H1 (cell line): ENCODE results near the gene MISFA. TPM values are rescaled to one million over a fixed set of nuclear protein-coding genes. Genes with fewer than 3 reads are reported as not detected.

Experiments
- CTCF ChIA-PET: fragments of 300-600 bp; sonication (Branson Sonifier 250); formaldehyde crosslinking; loops from one replicate; lab custom pipeline; 2021; ENCODE audit not compliant: partially characterized antibody; lab: Charles Lee
- POLR2A ChIA-PET: fragments of 300-600 bp; sonication (Branson Sonifier 250); formaldehyde crosslinking; loops from one replicate; lab custom pipeline; 2021; ENCODE audit warnings: inconsistent platforms; ENCODE audit not compliant: partially characterized antibody; lab: Charles Lee
- DNase-seq, 2 experiments: peaks; one replicate each; pipeline versions ENCODE4 v3.0.0 to v3.0.0-alpha.2; 2010 to 2022; ENCODE audit warnings: low spot score in 2 of 2, low read depth in 1 of 2, mixed read lengths in 1 of 2
- FAIRE-seq: peaks from 2 replicates; lab custom pipeline; 2011; peaks lifted over from hg19 to GRCh38; lab: Jason Lieb, UNC
- H2AFZ ChIP-seq: 2 replicates; pipeline ENCODE4 v1.8.1; 2012; ENCODE audit warnings: low read length, inconsistent platforms
- H2AK5ac ChIP-seq: 2 replicates; pipeline ENCODE4 v1.6.1; 2013; ENCODE audit warnings: low read depth, low read length
- H2BK120ac ChIP-seq: replicated peaks from 2 replicates; pipeline ENCODE3; 2013; ENCODE audit warnings: low read depth, low read length, inconsistent platforms
- H2BK12ac ChIP-seq: 2 replicates; pipeline ENCODE4 v1.6.1; 2013; ENCODE audit warnings: low read depth, low read length
- H2BK15ac ChIP-seq: 2 replicates; pipeline ENCODE4 v1.6.1; 2013; ENCODE audit warnings: low read length
- H2BK20ac ChIP-seq: 2 replicates; pipeline ENCODE4 v1.6.1; 2013; ENCODE audit warnings: low read length
- H2BK5ac ChIP-seq: 2 replicates; pipeline ENCODE4 v1.6.1; 2013; ENCODE audit warnings: low read depth, low read length
- H3K14ac ChIP-seq: 2 replicates; pipeline ENCODE4 v1.6.1; 2013; ENCODE audit warnings: inconsistent platforms; ENCODE audit not compliant: insufficient read length
- H3K18ac ChIP-seq: 2 replicates; pipeline ENCODE4 v1.6.1; 2013; ENCODE audit warnings: low read length; ENCODE audit errors: extremely low read depth
- H3K23ac ChIP-seq: 2 replicates; pipeline ENCODE4 v1.6.1; 2013; ENCODE audit warnings: inconsistent platforms; ENCODE audit not compliant: insufficient read length
- H3K23me2 ChIP-seq: 2 replicates; pipeline ENCODE4 v1.6.1; 2013; ENCODE audit warnings: low read depth, low read length
- H3K27ac ChIP-seq: 2 replicates; pipeline ENCODE4 v1.6.1; 2011; ENCODE audit warnings: low read depth, low read length, inconsistent platforms
- H3K27me3 ChIP-seq, 4 experiments: replicated peaks in 1 of 4; 1 replicate in 1 of 4; 2 replicates in 3 of 4; pipeline versions ENCODE4 v1.6.1 to v1.8.1; 2011 to 2013; ENCODE audit warnings: low read length in 3 of 4, mild to moderate bottlenecking in 3 of 4, inconsistent platforms in 2 of 4, mixed read lengths in 2 of 4, moderate library complexity in 1 of 4; ENCODE audit not compliant: control insufficient read depth in 3 of 4, insufficient read depth in 3 of 4; ENCODE audit errors: extremely low read depth in 1 of 4
- H3K36me3 ChIP-seq, 4 experiments: 2 replicates each; pipeline versions ENCODE4 v1.6.1 to v1.8.1; 2011 to 2013; ENCODE audit warnings: mild to moderate bottlenecking in 4 of 4, low read length in 3 of 4, moderate library complexity in 2 of 4, control low read depth in 1 of 4, inconsistent platforms in 1 of 4; ENCODE audit not compliant: insufficient read depth in 4 of 4, control insufficient read depth in 2 of 4
- H3K4ac ChIP-seq: replicated peaks from 2 replicates; pipeline ENCODE3; 2013; ENCODE audit warnings: low read length, low read depth, mixed read lengths, inconsistent platforms; ENCODE audit not compliant: insufficient read length
- H3K4me1 ChIP-seq, 4 experiments: replicated peaks in 1 of 4; 1 replicate in 1 of 4; 2 replicates in 3 of 4; pipeline versions ENCODE4 v1.6.1 to v1.8.1; 2011 to 2013; ENCODE audit warnings: low read length in 3 of 4, inconsistent platforms in 2 of 4, mixed read lengths in 1 of 4; ENCODE audit not compliant: insufficient read depth in 4 of 4, control insufficient read depth in 3 of 4
- H3K4me2 ChIP-seq, 2 experiments: 2 replicates each; pipeline versions ENCODE4 v1.6.1 to v1.8.1; 2011 to 2013; ENCODE audit warnings: low read depth in 2 of 2, low read length in 2 of 2, control low read depth in 1 of 2, inconsistent platforms in 1 of 2, mild to moderate bottlenecking in 1 of 2; ENCODE audit not compliant: insufficient read depth in 1 of 2
- H3K4me3 ChIP-seq, 4 experiments: fragments of 200-600, 300-600 bp in 1 of 4; sonication (generic), shearing (Covaris generic), sonication (Bioruptor Twin) in 1 of 4; 2 replicates each; pipeline versions ENCODE4 v1.5.1 to v1.8.1; 2011 to 2016; ENCODE audit warnings: low read length in 4 of 4, low read depth in 3 of 4, control low read depth in 2 of 4, inconsistent platforms in 2 of 4, mild to moderate bottlenecking in 2 of 4, mixed read lengths in 1 of 4, moderate library complexity in 1 of 4; ENCODE audit not compliant: insufficient read depth in 2 of 4; ENCODE audit errors: extremely low read depth in 1 of 4
- H3K56ac ChIP-seq: replicated peaks from 2 replicates; pipeline ENCODE3; 2013; ENCODE audit warnings: low read depth, mild to moderate bottlenecking, mixed read lengths, low read length, inconsistent platforms; ENCODE audit not compliant: insufficient read length
- H3K79me1 ChIP-seq: 2 replicates; pipeline ENCODE4 v1.6.1; 2013; ENCODE audit warnings: low read depth, low read length, control low read depth
- H3K79me2 ChIP-seq, 2 experiments: 2 replicates each; pipeline versions ENCODE4 v1.6.1 to v1.8.1; 2012 to 2013; ENCODE audit warnings: low read length in 2 of 2, mild to moderate bottlenecking in 2 of 2, inconsistent platforms in 1 of 2; ENCODE audit not compliant: insufficient read depth in 2 of 2, control insufficient read depth in 1 of 2
- H3K9ac ChIP-seq, 4 experiments: replicated peaks in 1 of 4; 1 replicate in 1 of 4; 2 replicates in 3 of 4; pipeline versions ENCODE4 v1.6.1 to v1.8.1; 2011 to 2013; ENCODE audit warnings: low read depth in 3 of 4, low read length in 3 of 4, control low read depth in 2 of 4, mild to moderate bottlenecking in 2 of 4, moderate library complexity in 2 of 4, inconsistent platforms in 1 of 4; ENCODE audit errors: extremely low read depth in 1 of 4
- H3K9me3 ChIP-seq, 2 experiments: 2 replicates each; pipeline versions ENCODE4 v1.6.1 to v1.8.1; 2012 to 2013; ENCODE audit warnings: mild to moderate bottlenecking in 2 of 2, moderate library complexity in 2 of 2, control low read depth in 1 of 2, inconsistent platforms in 1 of 2, low read depth in 1 of 2, low read length in 1 of 2, mixed read lengths in 1 of 2; ENCODE audit not compliant: insufficient read depth in 2 of 2
- H4K20me1 ChIP-seq, 2 experiments: replicated peaks in 1 of 2; 2 replicates each; pipeline versions ENCODE3 to v1.8.1; 2011 to 2013; ENCODE audit warnings: inconsistent platforms in 2 of 2, low read length in 2 of 2, mild to moderate bottlenecking in 1 of 2; ENCODE audit not compliant: insufficient read depth in 2 of 2, control insufficient read depth in 1 of 2
- H4K5ac ChIP-seq: 2 replicates; pipeline ENCODE4 v1.6.1; 2013; ENCODE audit warnings: low read length, low read depth, mixed read lengths, inconsistent platforms; ENCODE audit not compliant: insufficient read length
- H4K8ac ChIP-seq: 2 replicates; pipeline ENCODE4 v1.8.0; 2013; ENCODE audit warnings: mild to moderate bottlenecking, moderate library complexity, low read length, inconsistent platforms; ENCODE audit not compliant: insufficient read depth; ENCODE audit errors: extremely low read depth
- H4K91ac ChIP-seq: replicated peaks from 2 replicates; pipeline ENCODE3; 2013; ENCODE audit warnings: low read length, mixed read lengths, inconsistent platforms; ENCODE audit not compliant: insufficient read length
- BACH1 ChIP-seq: IDR thresholded peaks from 2 replicates; pipeline ENCODE4 v1.6.1; 2012; ENCODE audit warnings: low read length, improper control_type of control experiment
- GTF2F1 ChIP-seq: IDR thresholded peaks from 2 replicates; pipeline ENCODE4 v1.6.1; 2012; ENCODE audit warnings: low read depth, low read length, improper control_type of control experiment, borderline replicate concordance
- POLR2A ChIP-seq, 2 experiments: IDR thresholded peaks; 1 replicate in 1 of 2; 2 replicates in 1 of 2; pipeline ENCODE4 v1.6.1; 2011; ENCODE audit warnings: low read depth in 2 of 2, low read length in 2 of 2, mild to moderate bottlenecking in 2 of 2; ENCODE audit errors: control extremely low read depth in 1 of 2
- WGBS, 2 experiments: shearing (Covaris generic) in 1 of 2; methylation state at CpG; one replicate each; pipeline versions ENCODE4 v1.1.6 to v1.1.7; 2013 to 2015; ENCODE audit warnings: low lambda C conversion rate in 2 of 2, mixed read lengths in 2 of 2, inconsistent platforms in 1 of 2, low coverage in 1 of 2, missing lambda C conversion rate in 1 of 2; ENCODE audit not compliant: insufficient replicate concordance in 2 of 2, insufficient coverage in 1 of 2, insufficient read length in 1 of 2; ENCODE audit errors: extremely low coverage in 1 of 2, missing lambda C conversion rate in 1 of 2; 5-methylcytosine and 5-hydroxymethylcytosine counted together
- polyA plus RNA-seq, 7 experiments: library from polyadenylated mRNA; depleted of rRNA in 3 of 7; stranded (reverse) in 5 of 7; unstranded in 2 of 7; fragments of >200 nt in 5 of 7; fragments of 200-250 nt in 2 of 7; gene quantifications; 1 replicate in 5 of 7; 2 replicates in 1 of 7; 4 replicates in 1 of 7; pipeline versions ENCODE4 v1.2.1 to v1.2.3, GENCODE V29; 2011 to 2013; ENCODE audit warnings: missing spikeins in 2 of 7, mixed read lengths in 2 of 7
- total RNA-seq: library from RNA; stranded (reverse); fragmentation: NEBNext Ultra II Directional; extraction: Animal tissue kit (Norgen Biotek cat#: 25700); gene quantifications from 2 replicates; pipeline ENCODE4 v1.2.1, GENCODE V29; 2021

Gene MISFA
- total and polyA plus RNA-seq, 2 of the 8 experiments (the other 6 are each of a cell fraction or from before 2014, with no cell fraction given): 0.51 to 3.8 TPM

- Histone ChIP-seq H4K91ac (no peak overlapping the region), H3K18ac (no peak overlapping the region), H3K27ac (no peak overlapping the region), H3K4me1 (no peaks in the 10 kb centered on the region), H3K23ac (no peak overlapping the region), H3K14ac (no peak overlapping the region), H2BK15ac (no peak overlapping the region), H3K4me2 (no peak overlapping the region), H4K5ac (no peak overlapping the region), H3K4ac (no peak overlapping the region), H3K4me3 (no peak overlapping the region), H2BK5ac (no peak overlapping the region), H4K8ac (no peak overlapping the region), H2BK12ac (no peak overlapping the region), H2BK20ac (no peak overlapping the region), H3K9ac (no peak overlapping the region), H3K79me1 (no peaks in the 10 kb centered on the region), H3K27me3 (no peaks in the 10 kb centered on the region; a peak in 1 of 7 replicates), H3K36me3 (no peaks in the 10 kb centered on the region), H2AK5ac (no peak overlapping the region), H3K56ac (no peak overlapping the region), H3K9me3 (no peaks in the 10 kb centered on the region), H4K20me1 (no peaks in the 10 kb centered on the region), H2AFZ (no peak overlapping the region), H3K23me2 (peaks cover 2% of the 10 kb centered on the region; the same call in 1 of the 2 replicates), H2BK120ac (no peak overlapping the region), H3K79me2 (no peaks in the 10 kb centered on the region)
- FAIRE-seq (no peak), DNase-seq (no peak)
- 86% methylated on average over 1 of the region's 1 CpG; no CpG with 5 or more reads in 1 of the 2 experiments for WGBS, 2 experiments
- CTCF ChIA-PET: interaction anchor here (0.6 to 1.1 kb wide), 3 partner anchors 10 to 79 kb away, joined by 3 to 8 read pairs (median 5); no protein-coding TSS in a partner anchor
- no peak for TF ChIP-seq BACH1
- no peak for TF ChIP-seq POLR2A (IDR thresholded peaks at IDR 0.05; ENCODE audit: control extremely low read depth in 1 of 2, low read depth in 2 of 2, low read length in 2 of 2)
- TF ChIP-seq GTF2F1: no peak
- POLR2A ChIA-PET: no interaction called here
Measured at GRCh38 chr11:18641677-18642076, 42.1 kb downstream of the MISFA start.
